ENCODE measurements around the gene BFSP1. TPM values are rescaled to one million over a fixed set of nuclear protein-coding genes. Genes with fewer than 3 reads are reported as not detected.

The BFSP1 gene
- total RNA-seq, 1 donor from 2014 or later = 1.2 TPM

- no peak for DNase-seq (ENCODE audit: low spot score)
Observed at GRCh38 chr20:17499041-17499440, 32.1 kb downstream of the BFSP1 start.

GRCh38 chr20:17498641-17499040 is 32.5 kb downstream of the BFSP1 start:
- DNase-seq (ENCODE audit: low spot score) = no peak

- no peak for DNase-seq (ENCODE audit: low spot score)
Observed at GRCh38 chr20:17497821-17498580, 33.2 kb downstream of the BFSP1 start.

GRCh38 chr20:17495826-17496225 is 35.4 kb downstream of the BFSP1 start:
- DNase-seq (ENCODE audit: low spot score) = no peak

GRCh38 chr20:17494201-17494600 is 37.0 kb downstream of the BFSP1 start:
- DNase-seq (ENCODE audit: low spot score) = no peak

GRCh38 chr20:17493173-17493572 is 38.0 kb downstream of the BFSP1 start:
- DNase-seq (ENCODE audit: low spot score) = no peak

GRCh38 chr20:17491488-17491887 is 39.7 kb downstream of the BFSP1 start:
- DNase-seq (ENCODE audit: low spot score) = no peak

- no peak for DNase-seq (ENCODE audit: low spot score)
Observed at GRCh38 chr20:17491041-17491440, 40.1 kb downstream of the BFSP1 start.

- no peak for DNase-seq (ENCODE audit: low spot score)
Observed at GRCh38 chr20:17490501-17490900, 40.7 kb downstream of the BFSP1 start.

GRCh38 chr20:17488916-17489600 is 42.1 kb downstream of the BFSP1 start:
- DNase-seq (ENCODE audit: low spot score) = no peak

GRCh38 chr20:17485017-17485416 is 46.2 kb downstream of the BFSP1 start:
- DNase-seq (ENCODE audit: low spot score) = no peak

GRCh38 chr20:17482536-17482935 is 48.6 kb downstream of the BFSP1 start:
- DNase-seq (ENCODE audit: low spot score) = no peak

- no peak for DNase-seq (ENCODE audit: low spot score)
Observed at GRCh38 chr20:17481661-17482060, 49.5 kb downstream of the BFSP1 start.

- DNase-seq (ENCODE audit: low spot score) = no peak
Observed at GRCh38 chr20:17480696-17481095, 50.5 kb downstream of the BFSP1 start.

- DNase-seq (ENCODE audit: low spot score) = no peak
Observed at GRCh38 chr20:17479063-17479657, 52.0 kb downstream of the BFSP1 start.

- no peak for DNase-seq (ENCODE audit: low spot score)
Observed at GRCh38 chr20:17473659-17474058, 57.5 kb downstream of the BFSP1 start.

- DNase-seq (ENCODE audit: low spot score) = no peak
Observed at GRCh38 chr20:17471606-17472187, 59.5 kb downstream of the BFSP1 start.

- no peak for DNase-seq (ENCODE audit: low spot score)
Observed at GRCh38 chr20:17470973-17471372, 60.2 kb downstream of the BFSP1 start.

GRCh38 chr20:17470521-17470920 is 60.7 kb downstream of the BFSP1 start:
- DNase-seq (ENCODE audit: low spot score) = no peak

- DNase-seq (ENCODE audit: low spot score) = no peak
Observed at GRCh38 chr20:17469246-17470030, 61.7 kb downstream of the BFSP1 start.

GRCh38 chr20:17468073-17468840 is 62.9 kb downstream of the BFSP1 start:
- no peak for DNase-seq (ENCODE audit: low spot score)

Measured in mucosa of gallbladder (tissue), 1 donor.